Measurements from ENCODE around the gene UCK1.
"Not testable (repeated sequence)": the region's sequence is repeated elsewhere in the genome, so short reads cannot be mapped to it uniquely, and the experiment has no call there.

Gene UCK1

DNA sequence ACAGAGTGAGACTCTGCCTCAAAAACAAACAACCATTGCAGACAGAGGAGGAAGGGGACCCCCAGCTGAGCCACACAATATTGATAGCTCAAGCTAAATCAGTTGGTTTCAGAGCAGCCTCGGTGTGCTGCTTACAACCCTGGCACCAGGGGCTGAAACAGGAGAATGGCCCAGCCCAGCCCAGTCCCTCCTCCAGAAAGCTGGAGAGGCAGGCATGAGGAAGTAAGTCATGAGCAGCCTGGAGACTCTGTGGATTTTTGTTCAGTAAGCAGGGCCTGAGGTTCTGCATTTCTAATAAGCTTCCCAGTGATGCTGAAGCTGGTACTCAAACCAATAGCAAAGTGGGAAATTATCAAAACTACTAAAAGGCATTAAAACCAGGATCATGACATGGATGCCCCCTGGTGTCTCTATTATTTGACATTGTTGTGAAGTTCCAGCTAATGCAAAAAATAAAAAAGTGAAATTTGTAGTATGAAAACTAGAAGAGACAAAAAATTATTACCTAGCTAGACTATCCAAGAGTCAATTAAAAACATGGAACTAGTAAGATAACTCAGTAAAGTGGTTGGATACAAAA is 28.4 kb upstream of the UCK1 start:
- TF ChIP-seq, protein P1, sequence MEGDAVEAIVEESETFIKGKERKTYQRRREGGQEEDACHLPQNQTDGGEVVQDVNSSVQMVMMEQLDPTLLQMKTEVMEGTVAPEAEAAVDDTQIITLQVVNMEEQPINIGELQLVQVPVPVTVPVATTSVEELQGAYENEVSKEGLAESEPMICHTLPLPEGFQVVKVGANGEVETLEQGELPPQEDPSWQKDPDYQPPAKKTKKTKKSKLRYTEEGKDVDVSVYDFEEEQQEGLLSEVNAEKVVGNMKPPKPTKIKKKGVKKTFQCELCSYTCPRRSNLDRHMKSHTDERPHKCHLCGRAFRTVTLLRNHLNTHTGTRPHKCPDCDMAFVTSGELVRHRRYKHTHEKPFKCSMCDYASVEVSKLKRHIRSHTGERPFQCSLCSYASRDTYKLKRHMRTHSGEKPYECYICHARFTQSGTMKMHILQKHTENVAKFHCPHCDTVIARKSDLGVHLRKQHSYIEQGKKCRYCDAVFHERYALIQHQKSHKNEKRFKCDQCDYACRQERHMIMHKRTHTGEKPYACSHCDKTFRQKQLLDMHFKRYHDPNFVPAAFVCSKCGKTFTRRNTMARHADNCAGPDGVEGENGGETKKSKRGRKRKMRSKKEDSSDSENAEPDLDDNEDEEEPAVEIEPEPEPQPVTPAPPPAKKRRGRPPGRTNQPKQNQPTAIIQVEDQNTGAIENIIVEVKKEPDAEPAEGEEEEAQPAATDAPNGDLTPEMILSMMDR (IDR thresholded peaks at IDR 0.05; ENCODE audit: control insufficient read depth, extremely low read depth, insufficient read depth): no peak
- DNase-seq (ENCODE audit: low read depth): no peak
- H3K4me3 ChIP-seq (ENCODE audit: low read depth, low read length): no peak overlapping the region

- TF ChIP-seq, protein P1 (IDR thresholded peaks at IDR 0.05; ENCODE audit: control insufficient read depth, extremely low read depth, insufficient read depth): no peak
- no peak overlapping the region for H3K4me3 ChIP-seq (ENCODE audit: low read depth, low read length)
- no peak for DNase-seq (ENCODE audit: low read depth)
Measured at GRCh38 chr9:131557855-131558548, 26.9 kb upstream of the UCK1 start.

- no peak for DNase-seq (ENCODE audit: low read depth)
- TF ChIP-seq, protein P1 (IDR thresholded peaks at IDR 0.05; ENCODE audit: control insufficient read depth, extremely low read depth, insufficient read depth): no peak
- no peak overlapping the region for H3K4me3 ChIP-seq (ENCODE audit: low read depth, low read length)
Measured at GRCh38 chr9:131555841-131556673, 25.0 kb upstream of the UCK1 start.

- no peak for DNase-seq (ENCODE audit: low read depth)
- TF ChIP-seq, protein P1 (IDR thresholded peaks at IDR 0.05; ENCODE audit: control insufficient read depth, extremely low read depth, insufficient read depth): no peak
- H3K4me3 ChIP-seq (ENCODE audit: low read depth, low read length): no peak overlapping the region
Measured at GRCh38 chr9:131554843-131555351, 23.8 kb upstream of the UCK1 start.

- TF ChIP-seq, protein P1 (IDR thresholded peaks at IDR 0.05; ENCODE audit: control insufficient read depth, extremely low read depth, insufficient read depth): no peak
Measured at GRCh38 chr9:131554087-131554842, 23.2 kb upstream of the UCK1 start.

DNA sequence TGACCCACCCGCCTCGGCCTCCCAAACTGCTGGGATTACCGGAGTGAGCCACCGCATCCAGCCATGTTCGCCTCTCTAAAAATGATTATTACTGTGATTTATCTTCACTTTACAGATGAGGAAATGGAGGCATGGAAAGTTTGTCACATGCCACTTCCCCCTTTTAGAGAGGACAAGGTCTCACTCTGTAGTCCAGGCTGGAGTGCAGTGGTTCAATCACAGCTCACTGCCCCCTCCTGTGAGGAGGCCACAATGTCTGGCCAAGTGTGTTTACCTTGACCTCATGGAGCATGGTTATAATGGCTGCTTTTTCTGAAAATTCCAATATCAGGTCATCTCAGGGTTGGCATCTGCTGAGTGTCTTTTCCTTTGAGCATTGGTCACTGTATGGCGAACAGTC is 21.0 kb upstream of the UCK1 start:
- TF ChIP-seq, protein P1 (IDR thresholded peaks at IDR 0.05; ENCODE audit: control insufficient read depth, extremely low read depth, insufficient read depth): no peak
- no peak overlapping the region for H3K4me3 ChIP-seq (ENCODE audit: low read depth, low read length)
- no peak for DNase-seq (ENCODE audit: low read depth)

More at GRCh38 chr9:131554087-131554842, 23.2 kb upstream of the UCK1 start:
- no peak overlapping the region for H3K4me3 ChIP-seq (ENCODE audit: low read depth, low read length)
- DNase-seq (ENCODE audit: low read depth): no peak

- not testable (repeated sequence) for DNase-seq (ENCODE audit: low read depth)
Measured at GRCh38 chr9:131550465-131550864, 19.4 kb upstream of the UCK1 start.

GRCh38 chr9:131549186-131549585 is 18.1 kb upstream of the UCK1 start:
- not testable (repeated sequence) for H3K4me3 ChIP-seq (ENCODE audit: low read depth, low read length); DNase-seq (ENCODE audit: low read depth)

More at GRCh38 chr9:131550465-131550864, 19.4 kb upstream of the UCK1 start:
- not testable (repeated sequence) for H3K4me3 ChIP-seq (ENCODE audit: low read depth, low read length)
